GM12892 (cell line): Measurements from ENCODE around the gene OCLN.
"Not testable (repeated sequence)": the region's sequence is repeated elsewhere in the genome, so short reads cannot be mapped to it uniquely, and the experiment has no call there.

Experiments
- DNase-seq: peaks from one replicate; pipeline ENCODE4 v3.0.0; 2011; ENCODE audit not compliant: insufficient read length
- FAIRE-seq: peaks from 2 replicates; lab custom pipeline; 2011; peaks lifted over from hg19 to GRCh38; lab: Jason Lieb, UNC
- POLR2A ChIP-seq: IDR thresholded peaks from 2 replicates; pipeline ENCODE4 v1.6.1; 2011; ENCODE audit warnings: low read depth, low read length, control low read depth
- POLR2AphosphoS5 ChIP-seq: IDR thresholded peaks from 2 replicates; pipeline ENCODE4 v1.6.1; 2011; ENCODE audit warnings: low read depth, low read length, control low read depth
- TAF1 ChIP-seq: IDR thresholded peaks from 2 replicates; pipeline ENCODE4 v1.6.1; 2011; ENCODE audit warnings: low read depth, mild to moderate bottlenecking, control low read depth, low read length, borderline replicate concordance

The OCLN gene

DNA sequence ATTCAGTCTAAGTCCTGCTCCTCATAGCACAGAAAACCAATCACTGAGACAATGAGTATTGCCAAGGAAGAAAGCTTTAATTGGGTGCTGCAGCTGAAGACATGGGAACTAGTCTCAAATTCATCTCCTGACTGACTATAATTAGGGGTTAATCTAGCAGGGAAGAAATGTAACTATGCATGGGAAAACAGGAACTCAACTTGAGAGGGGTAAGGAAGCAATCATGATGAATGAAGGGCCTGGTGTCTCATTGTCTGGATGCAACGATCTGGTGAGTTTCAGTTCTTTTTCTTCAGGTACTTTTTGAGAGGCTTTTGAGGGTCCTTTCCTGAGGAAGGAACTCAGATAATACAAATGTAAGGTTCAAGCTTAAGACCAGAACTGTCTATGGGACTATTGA, 24.0 kb upstream of the OCLN start:
- DNase-seq: no peak
- FAIRE-seq: no peak
- TF ChIP-seq POLR2A (no peak), TAF1 (no peak), POLR2AphosphoS5 (no peak)

- FAIRE-seq, DNase-seq: not testable (repeated sequence)
Measured at GRCh38 chr5:69471516-69471915, 21.1 kb upstream of the OCLN start.

DNA sequence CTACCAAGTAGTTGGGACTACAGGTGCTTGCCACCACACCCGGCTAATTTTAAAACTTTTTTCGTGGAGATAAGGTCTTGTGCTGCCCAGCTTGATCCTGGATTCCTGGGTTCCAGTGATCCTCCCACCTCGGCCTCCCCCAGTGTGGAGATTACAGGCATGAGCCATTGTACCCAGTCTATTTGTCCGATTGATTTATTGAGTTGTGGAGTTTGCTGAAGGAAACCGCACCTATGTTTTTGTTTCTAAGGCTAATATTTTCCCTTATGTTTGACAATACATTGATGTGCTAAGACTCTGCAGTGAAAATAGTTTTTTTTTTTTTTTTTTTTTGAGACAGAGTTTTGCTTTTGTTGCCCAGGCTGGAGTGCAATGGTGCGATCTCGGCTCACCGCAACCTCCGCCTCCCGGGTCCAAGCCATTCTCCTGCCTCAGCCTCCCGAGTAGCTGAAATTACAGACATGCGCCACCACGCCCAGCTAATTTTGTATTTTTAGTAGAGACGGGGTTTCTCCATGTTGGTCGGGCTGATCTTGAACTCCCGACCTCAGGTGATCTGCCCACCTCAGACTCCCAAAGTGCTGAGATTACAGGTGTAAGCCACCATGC, 20.0 kb upstream of the OCLN start:
- not testable (repeated sequence) for FAIRE-seq

GRCh38 chr5:69477170-69477569, 15.4 kb upstream of the OCLN start:
- DNase-seq (no peak), FAIRE-seq (no peak)
- TF ChIP-seq POLR2AphosphoS5: no peak
- TF ChIP-seq TAF1: no peak
- TF ChIP-seq POLR2A: no peak

More for the DNA sequence above, 20.0 kb upstream of the OCLN start:
- not testable (repeated sequence) for DNase-seq

DNA sequence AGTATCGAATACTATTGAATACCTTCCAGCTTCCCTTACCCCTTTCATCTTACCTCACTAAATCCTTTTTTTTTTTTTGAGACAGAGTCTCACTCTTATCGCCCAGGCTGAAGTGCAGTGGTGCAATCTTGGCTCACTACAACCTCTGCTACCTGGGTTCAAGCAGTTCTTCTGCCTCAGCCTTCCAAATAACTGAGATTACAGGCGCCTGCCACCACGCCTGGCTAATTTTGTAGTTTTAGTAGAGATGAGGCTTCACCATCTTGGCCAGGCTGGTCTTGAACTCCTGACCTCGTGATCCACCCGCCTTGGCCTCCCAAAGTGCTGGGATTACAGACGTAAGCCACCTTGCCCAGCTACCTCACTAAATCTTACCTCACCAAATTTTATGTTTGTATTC, 14.3 kb upstream of the OCLN start:
- not testable (repeated sequence) for DNase-seq, FAIRE-seq

- DNase-seq (no peak), FAIRE-seq (no peak)
- TF ChIP-seq TAF1: no peak
- no peak for TF ChIP-seq POLR2AphosphoS5
- TF ChIP-seq POLR2A: no peak
Measured at GRCh38 chr5:69484891-69485290, 7.7 kb upstream of the OCLN start.

- TF ChIP-seq POLR2AphosphoS5 (no peak), TAF1 (no peak), POLR2A (no peak)
- no peak for FAIRE-seq
- no peak for DNase-seq
Measured at GRCh38 chr5:69485471-69485870, 7.1 kb upstream of the OCLN start.

DNA sequence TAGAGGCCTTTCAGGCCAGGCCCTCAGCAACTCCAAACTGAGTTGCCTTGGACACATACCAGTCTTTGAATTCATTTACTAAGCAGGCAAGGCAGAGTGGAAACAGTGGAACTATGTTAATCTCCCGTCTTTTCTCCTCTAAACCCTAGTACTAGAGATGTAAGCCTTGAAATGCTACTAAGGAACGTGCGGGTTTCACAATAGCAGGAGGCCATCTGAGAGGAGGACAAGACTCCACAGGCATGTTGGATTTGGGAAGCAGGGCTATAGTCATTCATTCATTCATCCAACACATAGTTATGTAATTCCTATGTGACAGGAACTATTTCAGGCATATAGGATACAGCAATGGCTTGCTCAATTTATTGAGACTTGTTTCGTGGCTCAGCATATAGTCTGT, 3.3 kb upstream of the OCLN start:
- no peak for TF ChIP-seq POLR2AphosphoS5
- DNase-seq: no peak
- no peak for FAIRE-seq

DNA sequence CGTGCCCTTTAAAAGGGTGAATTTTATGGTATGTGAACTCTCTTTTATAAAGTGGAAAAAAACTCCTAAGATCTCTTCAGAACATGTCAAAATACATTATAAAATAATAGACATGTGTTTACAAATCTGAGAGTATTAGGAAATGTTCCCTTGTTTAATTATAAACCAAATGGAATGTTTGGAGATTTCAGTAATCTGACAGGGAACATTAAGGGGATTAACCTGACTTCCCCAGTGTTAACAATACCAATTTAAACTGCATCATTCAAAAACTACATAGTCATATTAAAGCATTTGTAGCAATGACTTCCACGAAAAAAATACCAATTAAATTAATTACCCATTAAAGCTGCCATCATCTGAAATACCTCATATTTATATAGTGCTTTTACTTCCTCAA, 1.6 kb upstream of the OCLN start:
- TF ChIP-seq POLR2AphosphoS5: no peak
- TF ChIP-seq POLR2A: no peak
- TF ChIP-seq TAF1: no peak
- DNase-seq (no peak), FAIRE-seq (no peak)

DNA sequence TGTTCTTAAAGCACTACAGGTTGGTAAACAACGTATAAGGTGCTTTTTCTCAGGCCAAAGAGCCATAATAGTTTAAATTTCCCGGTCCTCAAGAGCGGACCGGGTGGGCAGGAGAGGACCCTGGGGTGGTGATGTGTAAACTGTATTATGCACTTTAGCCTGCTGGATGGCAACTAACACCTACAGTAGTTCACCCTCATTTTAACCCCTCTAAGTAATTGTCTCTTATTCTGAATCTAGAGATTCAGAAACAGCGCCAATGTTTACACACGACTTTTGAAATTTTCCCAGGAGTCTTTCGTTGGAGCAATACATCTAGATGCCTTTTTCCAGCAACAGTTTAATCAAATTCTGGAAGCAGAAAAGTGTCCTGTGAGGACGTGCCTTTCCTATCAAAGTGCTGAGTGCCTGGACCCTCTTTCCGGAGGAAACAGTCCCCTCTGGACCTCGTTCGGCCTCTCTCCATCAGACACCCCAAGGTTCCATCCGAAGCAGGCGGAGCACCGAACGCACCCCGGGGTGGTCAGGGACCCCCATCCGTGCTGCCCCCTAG, 676 bp upstream of the OCLN start:
- FAIRE-seq: peak; percentile 21
- no peak for TF ChIP-seq POLR2A
- TF ChIP-seq TAF1: no peak
- TF ChIP-seq POLR2AphosphoS5: no peak
- DNase-seq: no peak

- DNase-seq (peak; percentile 59), FAIRE-seq (peak; percentile 54)
- TF ChIP-seq POLR2AphosphoS5 (no peak), POLR2A (no peak), TAF1 (no peak)
Measured at GRCh38 chr5:69492923-69493395, 369 bp downstream of the OCLN start.

DNA sequence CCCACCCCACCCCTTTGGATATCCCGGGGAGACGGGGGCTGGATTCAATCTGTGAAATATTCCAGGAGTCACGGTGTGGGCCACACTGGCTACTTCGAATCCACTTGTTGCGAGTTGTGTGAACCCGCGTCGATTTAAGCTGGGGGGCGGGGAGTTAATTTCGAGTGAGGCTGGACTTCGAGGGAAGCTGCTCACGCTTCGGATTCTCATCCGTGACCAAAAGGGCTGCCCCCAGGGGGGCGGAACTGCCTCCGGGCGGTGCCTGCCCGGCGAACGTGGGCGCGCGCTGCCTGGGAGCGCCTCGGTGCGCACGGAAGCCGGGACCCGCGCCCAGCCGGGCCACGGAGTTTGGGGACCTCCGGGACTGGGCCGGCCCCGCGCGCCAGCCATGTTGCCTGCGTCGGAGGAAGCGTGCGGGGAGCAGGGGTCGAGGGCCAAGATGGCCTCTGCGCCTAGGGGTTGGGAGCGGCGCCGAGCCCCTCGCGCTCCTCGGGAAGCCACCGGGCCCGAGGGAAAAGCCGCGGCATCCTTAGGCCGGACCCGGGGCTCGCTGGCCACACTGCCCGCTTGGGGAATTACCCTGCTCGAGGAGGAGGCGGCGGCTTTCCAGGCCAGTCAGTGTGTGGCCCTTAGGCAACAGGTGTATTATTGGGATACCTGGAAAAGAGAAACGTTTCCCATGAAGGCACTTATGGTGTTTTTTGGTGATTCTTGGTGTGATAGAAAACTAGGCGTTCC, 975 bp downstream of the OCLN start:
- peak; percentile 78 for FAIRE-seq
- DNase-seq: peak; percentile 48
- no peak; the same call in 1 of the 2 replicates for TF ChIP-seq TAF1
- peak; percentile 46; the same call in 1 of the 2 replicates for TF ChIP-seq POLR2A
- no peak for TF ChIP-seq POLR2AphosphoS5

DNA sequence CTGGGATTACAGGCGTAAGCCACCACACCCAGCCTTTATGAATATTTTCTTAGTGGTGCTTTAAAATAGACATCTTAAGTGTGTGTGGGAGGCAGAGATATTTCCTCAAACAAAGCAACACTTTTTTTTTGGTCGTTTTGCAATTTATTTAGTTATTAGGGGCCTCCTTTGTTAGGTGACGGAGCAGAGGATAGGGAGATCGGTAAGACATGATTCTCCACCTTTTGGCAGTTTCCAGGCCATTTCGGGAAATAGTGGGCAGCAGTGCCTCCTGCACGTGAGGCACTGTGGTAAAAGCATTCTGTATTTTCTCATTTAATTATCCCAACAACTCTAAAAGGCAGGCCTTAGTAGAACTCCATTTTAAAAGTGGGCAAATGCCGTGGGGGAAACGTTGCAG, 1.9 kb downstream of the OCLN start:
- no peak for FAIRE-seq
- DNase-seq: no peak
- TF ChIP-seq POLR2AphosphoS5 (no peak), TAF1 (no peak), POLR2A (no peak)
